ENCODE measurements around the gene MUCL3. TPM values are rescaled to one million over a fixed set of nuclear protein-coding genes. Genes with fewer than 3 reads are reported as not detected.

Gene MUCL3
- total and polyA plus RNA-seq, 8 donors: 0.04 to 5.6 (median 0.64) TPM; not detected in 4

DNA sequence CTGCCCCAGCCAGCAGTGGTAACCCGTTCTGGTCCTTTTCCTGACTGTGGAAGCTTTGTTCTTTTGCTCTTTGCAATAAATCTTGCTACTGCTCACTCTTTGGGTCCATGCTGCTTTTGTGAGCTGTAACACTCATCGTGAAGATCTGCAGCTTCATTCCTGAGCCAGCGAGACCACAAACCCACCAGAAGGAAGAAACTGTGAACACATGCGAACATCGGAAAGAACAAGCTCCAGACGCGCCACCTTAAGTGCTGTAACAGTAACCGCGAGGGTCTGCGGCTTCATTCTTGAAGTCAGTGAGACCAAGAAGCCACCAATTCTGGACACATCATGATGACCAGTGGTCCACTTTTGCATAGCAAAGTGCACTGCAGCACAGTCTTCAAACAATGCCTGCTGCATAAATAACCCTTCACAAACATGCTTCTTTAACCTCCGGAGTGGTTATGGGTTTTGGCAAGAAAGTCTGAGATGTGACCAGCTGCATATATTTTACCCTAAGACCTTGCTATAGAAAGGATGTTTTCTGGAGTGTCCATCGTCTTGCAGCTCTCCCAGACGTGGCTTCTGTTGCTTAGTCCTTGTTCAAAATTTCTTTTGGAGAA is 60.6 kb downstream of the MUCL3 start:
- TF ChIP-seq CTCF (IDR thresholded peaks at IDR 0.05): no peak
- 82 to 84% methylated on average over 13 of the region's 13 CpGs for WGBS, 2 donors
- ATAC-seq: no peak

DNA sequence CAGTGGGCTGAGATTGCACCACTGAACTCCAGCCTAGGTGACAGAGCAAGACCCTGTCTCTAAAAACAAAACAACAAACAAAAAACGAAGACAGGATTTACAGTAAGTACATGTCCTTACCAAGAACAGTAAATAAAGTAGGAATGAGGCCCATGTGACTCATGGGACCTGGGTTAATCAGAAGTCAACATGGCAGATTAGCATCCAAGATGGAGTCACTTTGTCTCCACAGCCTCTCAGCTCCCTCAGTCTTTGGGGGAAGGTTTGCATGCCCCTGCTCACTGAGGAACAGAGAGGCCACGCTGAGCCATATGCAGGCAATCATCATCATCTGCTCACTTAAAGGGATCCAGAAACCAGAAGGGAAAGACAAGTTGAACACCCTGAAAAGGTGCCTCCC is 61.7 kb downstream of the MUCL3 start:
- H3K27me3 ChIP-seq: no peaks in the 10 kb centered on the region
- intact Hi-C loops (cut with DNase I): no loop called here
- FAIRE-seq (no peak), DNase-seq (no peak), ATAC-seq (no peak)
- H3K9me3 ChIP-seq: no peaks in the 10 kb centered on the region
- no peak overlapping the region for H3K27ac ChIP-seq
- 50 to 63% methylated on average over 2 of the region's 2 CpGs for WGBS, 2 donors
- no peak for TF ChIP-seq CTCF (IDR thresholded peaks at IDR 0.05)
- no peaks in the 10 kb centered on the region for H3K36me3 ChIP-seq
- no peak overlapping the region for H3K4me3 ChIP-seq
- H3K4me1 ChIP-seq: peaks cover 0 to 3% (median 0%) of the 10 kb centered on the region in 3 donors

More for the DNA sequence above, 60.6 kb downstream of the MUCL3 start:
- H3K27ac ChIP-seq: no peak overlapping the region
- H3K4me1 ChIP-seq: peaks cover 0 to 3% (median 0%) of the 10 kb centered on the region in 3 donors
- FAIRE-seq (no peak), DNase-seq (no peak)
- intact Hi-C loops (cut with DNase I): no loop called here
- H3K4me3 ChIP-seq: no peak overlapping the region
- H3K27me3 ChIP-seq: no peaks in the 10 kb centered on the region
- no peaks in the 10 kb centered on the region for H3K9me3 ChIP-seq
- H3K36me3 ChIP-seq: no peaks in the 10 kb centered on the region

Other genes starting within 250 kb of the MUCL3 start
- 1 to 10 TPM; 3.3 to 7.9 (median 4.6) TPM for gene NRM, start 250.0 kb upstream of the MUCL3 start, total RNA-seq
- gene NRM, start 250.0 kb upstream of the MUCL3 start, polyA plus RNA-seq: 10 to 100 TPM; 18.2 to 23.6 TPM
- 10 to 100 TPM; 12.3 to 18.7 (median 13.5) TPM for gene MDC1, start 223.7 kb upstream of the MUCL3 start, total RNA-seq
- 10 to 100 TPM; 18.9 to 28.0 TPM for gene MDC1, start 223.7 kb upstream of the MUCL3 start, polyA plus RNA-seq
- gene TUBB, start 220.6 kb upstream of the MUCL3 start, total RNA-seq: 100 to 1,000 TPM in 4 of 6 donors, 10 to 100 TPM in 2; 66.1 to 171 (median 116) TPM
- 100 to 1,000 TPM in 1 of 2 donors, 10 to 100 TPM in 1; 67.9 to 111 TPM for gene TUBB, start 220.6 kb upstream of the MUCL3 start, polyA plus RNA-seq
- gene FLOT1, start 198.3 kb upstream of the MUCL3 start, total RNA-seq: 10 to 100 TPM; 45.7 to 92.2 (median 51.3) TPM
- 100 to 1,000 TPM; 123 to 151 TPM for gene FLOT1, start 198.3 kb upstream of the MUCL3 start, polyA plus RNA-seq
- 10 to 100 TPM; 23.0 to 87.5 (median 41.3) TPM for gene IER3, start 196.4 kb upstream of the MUCL3 start, total RNA-seq
- 100 to 1,000 TPM in 1 of 2 donors, 10 to 100 TPM in 1; 99.4 to 174 TPM for gene IER3, start 196.4 kb upstream of the MUCL3 start, polyA plus RNA-seq
- gene DDR1, start 56.5 kb upstream of the MUCL3 start, total RNA-seq: 100 to 1,000 TPM in 4 of 6 donors, 10 to 100 TPM in 2; 92.7 to 160 (median 118) TPM
- gene DDR1, start 56.5 kb upstream of the MUCL3 start, polyA plus RNA-seq: 100 to 1,000 TPM; 103 to 149 TPM
- gene GTF2H4, start 32.8 kb upstream of the MUCL3 start, total RNA-seq: 10 to 100 TPM in 5 of 6 donors, 1 to 10 TPM in 1; 9.4 to 23.2 (median 13.0) TPM
- gene GTF2H4, start 32.8 kb upstream of the MUCL3 start, polyA plus RNA-seq: 10 to 100 TPM; 34.6 to 45.8 TPM
- gene VARS2, start 26.7 kb upstream of the MUCL3 start, total RNA-seq: 10 to 100 TPM; 11.3 to 25.8 (median 17.1) TPM
- gene VARS2, start 26.7 kb upstream of the MUCL3 start, polyA plus RNA-seq: 10 to 100 TPM; 40.4 to 40.6 TPM
- gene SFTA2, start 8.8 kb upstream of the MUCL3 start, total RNA-seq: 1 to 10 TPM in 5 of 6 donors, under 1 TPM in 1; 0.83 to 6.6 (median 2.1) TPM
- gene SFTA2, start 8.8 kb upstream of the MUCL3 start, polyA plus RNA-seq: 10 to 100 TPM; 14.4 to 22.9 TPM
- not detected for gene MUC21, start 42.7 kb downstream of the MUCL3 start, total RNA-seq
- gene MUC21, start 42.7 kb downstream of the MUCL3 start, polyA plus RNA-seq: under 1 TPM; 0.07 to 0.23 TPM
- gene MUC22, start 69.5 kb downstream of the MUCL3 start, total RNA-seq: not detected
- gene MUC22, start 69.5 kb downstream of the MUCL3 start, polyA plus RNA-seq: under 1 TPM in 1 of 2 donors, not detected in 1; 0.02 TPM
- not detected for gene C6orf15, start 171.6 kb downstream of the MUCL3 start, total RNA-seq
- gene C6orf15, start 171.6 kb downstream of the MUCL3 start, polyA plus RNA-seq: not detected
- 1 to 10 TPM in 1 of 6 donors, under 1 TPM in 5; 0.06 to 1.4 (median 0.30) TPM for gene PSORS1C1, start 173.8 kb downstream of the MUCL3 start, total RNA-seq
- gene PSORS1C1, start 173.8 kb downstream of the MUCL3 start, polyA plus RNA-seq: 1 to 10 TPM in 1 of 2 donors, under 1 TPM in 1; 0.70 to 1.9 TPM
- gene CDSN, start 179.5 kb downstream of the MUCL3 start, total RNA-seq: under 1 TPM in 1 of 6 donors, not detected in 5; 0.06 TPM
- under 1 TPM; 0.05 to 0.08 TPM for gene CDSN, start 179.5 kb downstream of the MUCL3 start, polyA plus RNA-seq
- gene PSORS1C2, start 198.1 kb downstream of the MUCL3 start, total RNA-seq: not detected
- not detected for gene PSORS1C2, start 198.1 kb downstream of the MUCL3 start, polyA plus RNA-seq
- 10 to 100 TPM in 5 of 6 donors, 1 to 10 TPM in 1; 6.7 to 19.3 (median 11.3) TPM for gene CCHCR1, start 216.8 kb downstream of the MUCL3 start, total RNA-seq
- gene CCHCR1, start 216.8 kb downstream of the MUCL3 start, polyA plus RNA-seq: 10 to 100 TPM; 22.3 to 27.0 TPM
- 1 to 10 TPM in 5 of 6 donors, under 1 TPM in 1; 0.83 to 2.4 (median 1.8) TPM for gene TCF19, start 217.6 kb downstream of the MUCL3 start, total RNA-seq
- gene TCF19, start 217.6 kb downstream of the MUCL3 start, polyA plus RNA-seq: 1 to 10 TPM; 1.9 to 3.4 TPM
- 10 to 100 TPM in 1 of 6 donors, 1 to 10 TPM in 5; 1.1 to 23.6 (median 3.2) TPM for gene POU5F1, start 229.7 kb downstream of the MUCL3 start, total RNA-seq
- 10 to 100 TPM in 1 of 2 donors, 1 to 10 TPM in 1; 8.6 to 32.1 TPM for gene POU5F1, start 229.7 kb downstream of the MUCL3 start, polyA plus RNA-seq